Neural cell (in vitro differentiated cells): ENCODE results near the gene ALPI. TPM values are rescaled to one million over a fixed set of nuclear protein-coding genes. Genes with fewer than 3 reads are reported as not detected.

Experiments
- H2AFZ ChIP-seq: fragments of 200-600, 300-800 bp; sonication (generic), shearing (Covaris generic); 2 replicates; pipeline ENCODE4 v1.6.0; 2014; ENCODE audit warnings: low read depth, mild to moderate bottlenecking, antibody characterized with exemption, low read length, moderate library complexity
- H3F3A ChIP-seq: fragments of 200-600 bp; shearing (Covaris generic); 2 replicates; pipeline ENCODE4 v1.6.1; 2016; ENCODE audit warnings: mild to moderate bottlenecking, moderate library complexity, mixed read lengths, antibody characterized with exemption, low read length; ENCODE audit not compliant: insufficient read depth, poor library complexity, severe bottlenecking
- H3K27ac ChIP-seq: fragments of 200-600, 300-800 bp; sonication (generic), shearing (Covaris generic); 2 replicates; pipeline ENCODE4 v1.5.1; 2014; ENCODE audit warnings: mild to moderate bottlenecking, low read length, moderate library complexity
- H3K27me3 ChIP-seq: fragments of 300-800, 200-600 bp; sonication (generic), shearing (Covaris generic); 2 replicates; pipeline ENCODE4 v1.6.0; 2014; ENCODE audit warnings: mild to moderate bottlenecking, low read depth, low read length, moderate library complexity; ENCODE audit not compliant: insufficient read depth
- H3K36me3 ChIP-seq: fragments of 300-800, 200-600 bp; sonication (generic), shearing (Covaris generic); 2 replicates; pipeline ENCODE4 v1.5.1; 2014; ENCODE audit warnings: mild to moderate bottlenecking, antibody characterized with exemption, low read length, moderate library complexity; ENCODE audit not compliant: insufficient read depth
- H3K4me2 ChIP-seq: fragments of 300-800, 200-600 bp; sonication (generic), shearing (Covaris generic); 2 replicates; pipeline ENCODE4 v1.6.0; 2014; ENCODE audit warnings: mild to moderate bottlenecking, low read length
- H3K4me3 ChIP-seq: fragments of 300-800, 200-600 bp; sonication (generic), shearing (Covaris generic); 2 replicates; pipeline ENCODE4 v1.5.1; 2014; ENCODE audit warnings: mild to moderate bottlenecking, low read length, moderate library complexity
- H3K79me2 ChIP-seq: fragments of 200-600 bp; shearing (Covaris generic); replicated peaks from 2 replicates; pipeline ENCODE4 v1.6.0; 2014; ENCODE audit warnings: mild to moderate bottlenecking, low read length, moderate library complexity; ENCODE audit not compliant: insufficient read depth
- H3K9ac ChIP-seq: fragments of 300-800, 200-600 bp; sonication (generic), shearing (Covaris generic); 2 replicates; pipeline ENCODE4 v1.6.1; 2016; ENCODE audit warnings: mild to moderate bottlenecking, low read length, mixed read lengths
- H3K9me2 ChIP-seq: fragments of 200-600 bp; shearing (Covaris generic); 2 replicates; pipeline ENCODE4 v1.6.1; 2016; ENCODE audit warnings: mild to moderate bottlenecking, low read length, mixed read lengths; ENCODE audit not compliant: insufficient read depth
- H3K9me3 ChIP-seq: fragments of 200-600, 300-800 bp; sonication (generic), shearing (Covaris generic); 2 replicates; pipeline ENCODE4 v1.6.1; 2016; ENCODE audit warnings: mild to moderate bottlenecking, mixed run types, low read length, moderate library complexity, mixed read lengths
- H4K20me1 ChIP-seq: fragments of 200-600 bp; shearing (Covaris generic); 2 replicates; pipeline ENCODE4 v1.6.1; 2016; ENCODE audit warnings: mild to moderate bottlenecking, mixed run types; ENCODE audit not compliant: insufficient read depth
- CTCF ChIP-seq: fragments of 450-650 bp; IDR thresholded peaks from 2 replicates; pipeline ENCODE4 v1.5.1; 2014; ENCODE audit warnings: antibody characterized with exemption, mild to moderate bottlenecking, moderate library complexity; ENCODE audit not compliant: poor library complexity, severe bottlenecking
- EP300 ChIP-seq: fragments of 450-650 bp; conservative IDR thresholded peaks from 2 replicates; pipeline ENCODE4 v1.6.1; 2014; ENCODE audit warnings: antibody characterized with exemption, mild to moderate bottlenecking, moderate library complexity; ENCODE audit not compliant: poor library complexity, severe bottlenecking
- EZH2 ChIP-seq: fragments of 200-600, 300-800 bp; shearing (Covaris generic), sonication (generic); IDR thresholded peaks from 2 replicates; pipeline ENCODE4 v1.6.1; 2014; ENCODE audit warnings: antibody characterized with exemption, low read length, borderline replicate concordance, mild to moderate bottlenecking; ENCODE audit not compliant: insufficient read depth, poor library complexity, severe bottlenecking
- RAD21 ChIP-seq: fragments of 450-650 bp; conservative IDR thresholded peaks from 2 replicates; pipeline ENCODE4 v1.6.1; 2014; ENCODE audit warnings: antibody characterized with exemption, mild to moderate bottlenecking, moderate library complexity
- SMC3 ChIP-seq: fragments of 450-650 bp; conservative IDR thresholded peaks from 2 replicates; pipeline ENCODE4 v1.6.1; 2014; ENCODE audit warnings: antibody characterized with exemption, mild to moderate bottlenecking, moderate library complexity; ENCODE audit not compliant: poor library complexity
- polyA plus RNA-seq: library from polyadenylated mRNA; depleted of rRNA; stranded (reverse); fragments of >200 nt; gene quantifications from 2 replicates; pipeline ENCODE4 v1.2.3, GENCODE V29; 2014

Gene ALPI
- polyA plus RNA-seq, 1 donor from 2014 or later: not detected

GRCh38 chr2:232485757-232486557 lies 30.0 kb downstream of the ALPI start:
- no peaks in the 10 kb centered on the region for H3K9me3 ChIP-seq
- TF ChIP-seq RAD21 (no peak), EP300 (peak; percentile 42), SMC3 (peak; percentile 12), CTCF (peak; percentile 19)
- H3K79me2 ChIP-seq: no peaks in the 10 kb centered on the region
- no peaks in the 10 kb centered on the region for H4K20me1 ChIP-seq
- H3K27me3 ChIP-seq: peaks cover 45% of the 10 kb centered on the region
- no peaks in the 10 kb centered on the region for H3K9me2 ChIP-seq
- H2AFZ ChIP-seq: no peak overlapping the region
- H3F3A ChIP-seq: no peaks in the 10 kb centered on the region
- H3K4me3 ChIP-seq: peak overlapping the region; percentile 67
- peak overlapping the region; percentile 48 for H3K27ac ChIP-seq
- H3K36me3 ChIP-seq: no peaks in the 10 kb centered on the region
- H3K4me2 ChIP-seq: no peak overlapping the region
- peak overlapping the region; percentile 62 for H3K9ac ChIP-seq

- no peak overlapping the region for H2AFZ ChIP-seq
- H3K4me2 ChIP-seq: no peak overlapping the region
- H3K27me3 ChIP-seq: peaks cover 45% of the 10 kb centered on the region
Measured at GRCh38 chr2:232486558-232487384, 30.8 kb downstream of the ALPI start.

More at GRCh38 chr2:232486558-232487384, 30.8 kb downstream of the ALPI start:
- H3K27ac ChIP-seq: peak overlapping the region; percentile 5
- H3K4me3 ChIP-seq: peak overlapping the region; percentile 67
- H3K9me2 ChIP-seq: no peaks in the 10 kb centered on the region
- H3K9me3 ChIP-seq: no peaks in the 10 kb centered on the region
- no peaks in the 10 kb centered on the region for H3F3A ChIP-seq
- no peaks in the 10 kb centered on the region for H3K36me3 ChIP-seq
- peak overlapping the region; percentile 62 for H3K9ac ChIP-seq
- TF ChIP-seq CTCF (no peak), EZH2 (peak; percentile 47)
- H3K79me2 ChIP-seq: no peaks in the 10 kb centered on the region
- H4K20me1 ChIP-seq: no peaks in the 10 kb centered on the region
